SK-N-DZ (cell line): ENCODE data around the gene ABHD17C.
A peak's percentile ranks its signal among the peaks of the same experiment; 100 is the strongest.
"Not testable (repeated sequence)": the region's sequence is repeated elsewhere in the genome, so short reads cannot be mapped to it uniquely, and the experiment has no call there.

ENCODE experiments used
- DNase-seq: peaks from one replicate; pipeline ENCODE4 v3.0.0-alpha.2; 2015; ENCODE audit warnings: low spot score

Gene ABHD17C

DNA sequence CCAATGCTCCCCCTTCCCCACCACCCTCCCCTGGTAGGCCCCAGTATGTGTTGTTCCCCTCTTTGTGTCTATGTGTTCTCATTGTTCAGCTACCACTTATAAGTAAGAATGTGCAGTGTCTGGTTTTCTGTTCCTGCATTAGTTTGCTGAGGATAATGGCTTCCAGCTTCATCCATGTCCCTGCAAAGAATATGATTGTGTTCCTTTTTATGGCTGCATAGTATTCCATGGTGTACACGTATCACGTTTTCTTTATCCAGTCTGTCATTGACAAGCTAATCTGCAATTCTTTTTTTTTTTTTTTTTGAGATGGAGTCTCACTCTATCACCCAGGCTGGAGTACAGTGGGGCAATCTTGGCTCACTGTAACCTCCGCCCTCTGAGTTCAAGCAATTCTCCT is 68.1 kb downstream of the ABHD17C start:
- not testable (repeated sequence) for DNase-seq

GRCh38 chr15:80764535-80764934 is 69.4 kb downstream of the ABHD17C start:
- DNase-seq, result no peak

- DNase-seq, result no peak
Observed at GRCh38 chr15:80766275-80766674, 71.2 kb downstream of the ABHD17C start.

GRCh38 chr15:80768158-80768557 is 73.0 kb downstream of the ABHD17C start:
- no peak for DNase-seq

DNA sequence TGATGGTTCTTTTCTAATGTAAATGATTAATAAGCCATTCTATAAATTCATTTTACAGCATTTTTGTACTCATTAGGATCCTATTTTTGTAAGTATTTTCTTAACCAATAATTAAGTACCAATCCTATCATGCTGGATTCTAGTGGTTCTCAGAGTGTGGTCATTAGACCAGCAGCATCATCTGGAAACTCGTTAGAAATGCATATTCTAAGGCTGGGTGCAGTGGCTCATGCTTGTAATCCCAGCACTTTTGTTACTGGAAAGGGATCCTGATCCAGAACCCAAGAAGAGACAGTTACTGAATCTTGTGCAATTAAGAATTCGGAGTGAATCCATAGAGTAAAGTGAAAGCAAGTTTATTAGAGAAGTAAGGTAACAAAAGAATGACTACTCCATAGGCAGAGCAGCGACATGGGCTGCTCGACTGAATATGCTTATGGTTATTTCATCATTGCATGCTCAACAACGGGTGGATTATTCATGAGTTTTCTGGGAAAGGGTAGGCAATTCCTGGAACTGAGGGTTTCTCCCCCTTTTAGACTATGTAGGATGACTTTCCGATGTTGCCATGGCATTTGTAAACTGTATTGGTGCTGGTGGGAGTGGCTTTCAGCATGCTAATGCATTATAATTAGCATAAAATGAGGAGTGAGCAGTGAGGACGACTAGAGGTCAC is 74.2 kb downstream of the ABHD17C start:
- no peak for DNase-seq

- no peak for DNase-seq
Observed at GRCh38 chr15:80769829-80770705, 75.0 kb downstream of the ABHD17C start.

GRCh38 chr15:80773122-80773551 is 78.0 kb downstream of the ABHD17C start:
- no peak for DNase-seq

- no peak for DNase-seq
Observed at GRCh38 chr15:80773792-80774352, 78.8 kb downstream of the ABHD17C start.

DNA sequence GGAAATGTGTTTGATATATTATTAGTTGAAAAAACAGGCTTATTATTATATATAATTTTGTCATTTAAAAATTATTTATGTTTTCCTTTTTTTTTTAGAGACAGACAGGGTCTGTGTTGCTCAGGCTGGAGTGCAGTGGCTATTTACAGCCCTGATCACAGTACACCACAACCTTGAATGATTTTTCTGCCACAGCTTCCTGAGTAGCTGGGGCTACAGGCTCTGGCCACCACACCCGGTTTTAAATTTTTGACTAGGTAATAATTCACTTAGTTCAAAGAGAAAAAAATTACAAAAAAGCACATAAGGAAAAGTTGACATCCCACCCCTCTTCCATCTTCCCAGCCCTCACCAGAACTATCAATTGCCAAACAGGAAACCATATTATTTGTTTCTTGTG is 79.4 kb downstream of the ABHD17C start:
- no peak for DNase-seq

- no peak for DNase-seq
Observed at GRCh38 chr15:80775338-80775737, 80.2 kb downstream of the ABHD17C start.

DNA sequence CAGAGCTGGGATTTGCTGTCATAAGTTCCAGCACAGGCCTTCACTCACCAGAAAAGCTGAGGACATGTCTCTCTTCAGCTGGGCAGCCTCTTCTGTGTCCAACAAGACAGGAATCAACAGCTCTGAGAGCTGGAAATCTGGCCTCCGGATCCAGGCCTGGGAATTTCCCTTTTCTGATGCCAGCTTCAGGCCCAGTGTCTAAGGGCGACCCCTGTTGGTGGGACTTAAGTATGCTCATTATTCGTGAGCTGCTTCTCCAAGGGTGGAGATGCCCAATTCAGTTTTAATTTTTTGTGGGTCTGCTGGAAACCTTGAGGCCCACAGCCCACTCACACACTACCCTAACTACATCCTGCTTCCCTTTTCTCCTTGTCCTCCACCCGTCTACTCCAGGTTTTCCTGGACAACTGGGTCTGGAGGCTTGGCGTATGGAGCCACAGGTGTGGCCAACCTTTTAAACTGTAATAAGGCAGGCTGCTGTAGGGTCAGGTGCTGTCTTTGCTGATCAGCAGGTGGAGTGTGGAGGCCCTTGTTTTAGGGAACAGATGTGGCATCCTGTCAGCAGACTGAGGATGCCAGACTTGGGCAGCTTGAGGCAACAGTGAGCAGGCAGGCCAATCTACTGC is 81.4 kb downstream of the ABHD17C start:
- peak; percentile 77 for DNase-seq

- no peak for DNase-seq
Observed at GRCh38 chr15:80777137-80777536, 82.0 kb downstream of the ABHD17C start.

DNA sequence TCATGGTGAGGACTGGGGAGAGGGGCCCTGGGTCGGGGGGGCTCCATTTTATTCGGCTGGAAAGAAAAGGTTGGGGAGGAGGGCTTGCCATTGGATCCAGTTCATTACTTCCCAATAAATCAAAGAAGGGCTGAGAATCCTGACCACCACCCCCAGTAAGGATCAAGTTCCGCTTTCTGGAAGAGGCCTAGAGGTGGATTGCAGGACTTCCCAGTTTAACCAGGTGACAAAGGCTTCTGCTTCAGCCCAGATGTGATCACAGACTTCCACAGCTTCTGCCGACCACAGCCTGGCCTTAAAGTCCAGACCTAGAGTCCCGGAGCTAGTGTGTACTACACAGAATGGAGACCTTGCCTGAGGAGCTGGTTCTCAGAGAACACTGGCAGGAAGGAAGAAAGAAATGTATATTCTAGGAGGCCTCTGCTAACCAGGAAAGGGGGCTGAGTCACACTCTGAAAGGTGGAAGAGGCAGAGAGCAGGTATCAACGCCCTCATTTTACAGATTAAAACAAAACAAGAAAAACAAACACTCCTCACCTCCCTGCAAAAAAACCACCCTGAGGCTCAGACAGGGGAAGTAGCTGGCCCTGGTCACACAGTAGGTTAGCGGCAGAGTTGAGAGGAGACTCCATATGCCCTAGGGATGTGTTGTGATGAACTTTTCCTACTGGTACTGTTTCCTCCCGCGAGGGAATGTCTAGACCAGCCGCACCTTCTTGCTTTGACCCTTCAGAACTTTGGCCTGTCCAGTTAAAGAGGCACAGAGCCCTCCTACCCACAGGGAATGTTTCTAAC is 82.9 kb downstream of the ABHD17C start:
- no peak for DNase-seq

DNA sequence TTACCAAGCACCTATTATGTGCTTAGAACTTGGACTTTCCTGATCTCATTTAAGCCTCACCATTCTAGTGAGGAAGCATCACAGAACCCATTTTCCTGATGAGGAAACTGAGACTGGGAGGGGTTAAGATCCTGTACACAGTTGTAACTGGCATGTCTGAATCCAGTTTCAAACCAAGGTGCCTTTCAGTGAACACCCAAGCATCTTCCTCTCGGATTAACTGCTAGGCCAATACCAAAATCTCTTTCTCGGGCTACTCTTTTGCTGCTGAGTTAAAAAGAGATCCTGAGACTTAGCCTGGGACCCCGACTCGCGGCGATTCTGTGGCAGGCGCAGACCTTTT is 83.5 kb downstream of the ABHD17C start:
- DNase-seq, result no peak

- DNase-seq, result peak; percentile 73
Observed at GRCh38 chr15:80778964-80779657, 84.0 kb downstream of the ABHD17C start, which contains the start of gene CEMIP. CEMIP (plus strand) TSS chr15:80779370; CDS start chr15:80873880, 94,510 bp downstream.

- DNase-seq, result peak; percentile 57
Observed at GRCh38 chr15:80779658-80780415, 84.7 kb downstream of the ABHD17C start.

- DNase-seq, result no peak
Observed at GRCh38 chr15:80780416-80781221, 85.5 kb downstream of the ABHD17C start.

DNA sequence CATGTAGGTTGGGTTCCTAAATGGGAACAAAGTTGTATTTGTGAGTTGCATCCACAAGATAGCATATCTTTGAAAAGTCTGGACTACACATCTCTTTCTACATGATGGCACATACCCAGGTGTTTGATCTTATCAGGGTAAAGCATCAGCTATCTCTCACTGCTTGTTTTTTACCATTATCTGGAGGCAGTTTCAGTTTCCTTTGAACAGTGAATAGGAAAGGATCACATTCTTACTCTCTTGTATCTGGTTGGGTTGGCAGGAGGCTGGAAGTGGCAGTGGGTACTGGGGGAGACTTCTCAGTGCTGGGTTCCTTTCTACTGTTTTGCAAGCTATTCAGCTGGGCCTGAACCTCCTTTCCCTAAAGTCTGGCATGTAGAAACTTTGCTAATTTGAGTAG is 88.2 kb downstream of the ABHD17C start:
- no peak for DNase-seq

GRCh38 chr15:80785335-80785734 is 90.2 kb downstream of the ABHD17C start:
- no peak for DNase-seq
